ENCODE data around the gene CT55.
"Not testable (repeated sequence)": the region's sequence is repeated elsewhere in the genome, so short reads cannot be mapped to it uniquely, and the experiment has no call there.

CT55 gene, protein sequence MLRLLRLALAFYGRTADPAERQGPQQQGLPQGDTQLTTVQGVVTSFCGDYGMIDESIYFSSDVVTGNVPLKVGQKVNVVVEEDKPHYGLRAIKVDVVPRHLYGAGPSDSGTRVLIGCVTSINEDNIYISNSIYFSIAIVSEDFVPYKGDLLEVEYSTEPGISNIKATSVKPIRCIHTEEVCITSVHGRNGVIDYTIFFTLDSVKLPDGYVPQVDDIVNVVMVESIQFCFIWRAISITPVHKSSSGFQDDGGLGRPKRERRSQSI

DNA sequence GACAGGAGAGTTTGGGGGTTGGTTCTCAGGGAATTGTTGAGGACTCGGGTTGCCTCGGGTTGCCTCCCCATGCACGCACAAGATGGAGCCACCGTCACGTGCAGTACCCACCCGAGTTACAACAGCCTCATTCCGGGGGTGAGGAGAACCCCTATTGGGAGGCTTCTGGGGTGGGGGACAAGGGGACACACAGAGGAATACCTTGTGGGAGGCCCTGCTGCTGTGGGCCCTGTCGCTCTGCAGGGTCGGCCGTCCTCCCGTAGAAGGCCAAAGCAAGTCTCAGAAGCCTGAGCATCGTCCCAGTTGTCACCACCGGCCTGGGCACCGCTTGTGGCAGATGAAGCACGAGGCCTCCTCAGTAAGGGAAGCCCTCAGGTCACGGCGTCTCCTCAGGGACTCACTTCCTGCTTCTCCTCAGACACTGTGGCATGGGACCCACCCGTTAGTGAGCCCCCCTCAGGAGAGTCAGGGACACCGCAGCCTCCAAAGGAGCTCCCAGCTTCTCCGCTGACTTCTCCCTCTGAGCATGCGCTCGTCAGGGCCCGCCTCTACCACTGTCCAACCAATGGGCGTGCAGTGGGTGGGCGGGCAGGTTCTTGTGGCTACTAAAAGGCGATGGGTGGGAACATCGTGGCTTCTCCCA, at the start of gene CT55:
Gene CT55, minus strand, starts transcription at position 522 of the 643 bp plus-strand sequence. Its CDS starts 227 bp downstream, at position 295.
- DNase-seq (ENCODE audit: low spot score), result no peak

DNA sequence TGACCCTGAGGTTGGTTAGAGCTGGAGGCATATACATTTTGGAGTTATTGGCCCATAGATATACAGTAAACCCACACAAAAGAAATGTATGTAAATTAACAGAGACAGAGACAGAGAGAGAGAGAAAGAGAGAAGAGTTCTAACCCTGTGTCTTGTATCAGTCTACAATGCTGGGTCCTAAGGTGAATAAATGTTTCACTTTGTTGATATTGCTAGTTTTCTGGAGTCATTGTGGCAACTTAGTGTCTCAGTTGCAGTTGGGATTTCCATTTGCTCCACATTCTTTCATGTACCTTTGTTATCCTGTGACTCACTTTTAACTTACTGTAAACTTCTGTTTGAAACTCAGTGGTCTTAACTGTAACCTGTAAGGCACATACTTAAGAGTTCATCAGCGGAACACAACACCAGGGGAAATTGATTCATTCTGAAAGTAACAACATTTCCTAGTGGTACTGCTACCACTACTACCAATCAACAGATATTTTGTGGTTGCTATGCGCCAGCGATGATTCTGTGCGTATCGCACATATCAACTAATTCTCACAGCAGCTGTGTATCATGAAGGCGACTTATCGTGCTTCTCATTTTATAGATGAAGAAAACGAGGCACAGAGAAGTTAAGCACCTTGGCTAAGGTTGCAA, 42.1 kb upstream of the CT55 start:
- DNase-seq (ENCODE audit: low spot score), result no peak

DNA sequence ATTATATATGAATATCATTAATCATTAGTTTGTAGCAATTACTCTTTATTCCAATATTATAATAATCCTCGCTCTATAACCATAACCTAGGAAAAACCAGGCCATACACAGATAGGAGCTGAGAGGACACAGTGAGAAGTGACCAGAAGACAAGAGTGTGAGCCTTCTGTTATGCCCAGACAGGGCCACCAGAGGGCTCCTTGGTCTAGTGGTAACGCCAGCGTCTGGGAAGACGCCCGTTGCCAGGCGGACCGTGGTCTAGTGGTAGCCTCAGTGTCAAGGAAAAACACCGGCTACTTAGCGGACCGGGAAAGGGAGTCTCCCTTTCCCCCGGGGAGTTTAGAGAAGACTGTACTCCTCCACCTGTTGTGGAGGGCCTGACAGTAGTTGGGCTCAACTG, 35.2 kb upstream of the CT55 start:
- DNase-seq (ENCODE audit: low spot score), result not testable (repeated sequence)

DNA sequence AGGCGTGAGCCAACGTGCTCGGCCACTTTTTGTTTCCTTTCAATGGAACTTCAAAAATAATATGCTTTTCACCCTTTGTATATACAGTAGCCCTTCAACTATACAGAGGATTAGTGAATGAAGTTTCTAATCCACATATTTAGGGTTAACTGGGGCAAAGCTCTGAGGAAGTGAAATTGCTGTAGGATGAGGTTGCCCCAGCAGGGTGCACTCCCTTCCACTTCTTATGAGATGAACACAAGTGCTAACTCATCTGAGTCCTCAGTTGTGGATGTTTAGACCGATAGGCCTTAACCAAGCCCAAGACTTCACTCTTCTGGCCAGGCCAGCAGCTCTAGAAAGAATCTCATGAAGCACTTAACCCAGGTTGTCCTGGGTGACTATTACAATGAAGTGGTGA, 29.1 kb upstream of the CT55 start:
- no peak for DNase-seq (ENCODE audit: low spot score)

DNA sequence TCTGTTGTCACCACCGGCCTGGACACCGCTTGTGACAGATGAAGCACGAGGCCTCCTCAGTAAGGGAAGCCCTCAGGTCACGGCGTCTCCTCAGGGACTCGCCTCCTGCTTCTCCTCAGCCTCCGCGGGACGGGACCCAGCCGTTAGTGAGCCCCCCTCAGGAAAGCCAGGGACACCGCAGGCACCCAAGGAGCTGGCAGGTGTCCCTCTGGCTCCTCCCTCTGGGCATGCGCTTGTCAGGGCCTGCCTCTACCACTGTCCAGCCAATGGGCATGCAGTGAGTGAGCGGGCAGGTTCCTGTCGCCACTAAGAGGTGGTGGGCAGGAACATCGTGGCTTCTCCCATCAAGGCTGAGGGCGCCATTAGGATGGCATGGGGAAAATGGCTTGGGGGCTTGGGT, 23.5 kb upstream of the CT55 start:
- peak; percentile 11 for DNase-seq (ENCODE audit: low spot score)

DNA sequence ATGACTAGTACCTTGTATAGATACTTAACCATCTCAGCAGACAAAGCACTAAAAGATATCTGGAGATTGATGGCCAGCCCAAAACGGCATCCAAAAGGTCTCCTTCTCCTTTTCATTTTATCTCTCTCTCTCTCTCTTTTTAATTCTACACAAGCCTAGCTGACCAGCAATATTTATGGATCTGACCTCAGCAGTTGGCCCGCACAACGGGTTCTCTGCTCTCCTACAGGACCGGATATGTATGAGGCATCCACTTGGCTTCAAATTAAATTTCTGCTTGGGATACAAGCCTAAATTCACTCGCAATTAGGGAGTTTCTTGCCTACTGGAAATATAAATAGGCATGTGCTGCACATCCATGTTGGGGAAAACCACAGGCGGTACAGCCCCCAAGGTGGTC, 22.5 kb upstream of the CT55 start:
- DNase-seq (ENCODE audit: low spot score), result no peak

DNA sequence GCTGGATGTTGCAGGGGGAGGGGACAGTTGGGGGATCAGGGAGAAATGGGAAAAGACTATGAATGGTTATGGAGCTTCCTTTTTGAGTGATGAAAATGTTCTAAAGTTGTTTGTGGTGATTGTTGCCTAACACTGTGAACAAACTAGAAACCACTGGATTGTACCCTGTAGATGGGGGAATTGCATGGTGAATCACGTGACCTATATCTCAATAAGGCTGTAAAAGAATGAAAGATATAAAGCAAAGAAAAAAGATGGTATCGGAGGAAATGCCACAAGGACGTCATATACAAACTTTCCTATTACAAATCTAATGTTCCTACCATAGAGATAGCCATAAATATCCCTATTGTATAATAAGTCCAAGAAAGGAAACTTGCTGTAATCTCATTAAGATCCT, 20.6 kb upstream of the CT55 start:
- no peak for DNase-seq (ENCODE audit: low spot score)

DNA sequence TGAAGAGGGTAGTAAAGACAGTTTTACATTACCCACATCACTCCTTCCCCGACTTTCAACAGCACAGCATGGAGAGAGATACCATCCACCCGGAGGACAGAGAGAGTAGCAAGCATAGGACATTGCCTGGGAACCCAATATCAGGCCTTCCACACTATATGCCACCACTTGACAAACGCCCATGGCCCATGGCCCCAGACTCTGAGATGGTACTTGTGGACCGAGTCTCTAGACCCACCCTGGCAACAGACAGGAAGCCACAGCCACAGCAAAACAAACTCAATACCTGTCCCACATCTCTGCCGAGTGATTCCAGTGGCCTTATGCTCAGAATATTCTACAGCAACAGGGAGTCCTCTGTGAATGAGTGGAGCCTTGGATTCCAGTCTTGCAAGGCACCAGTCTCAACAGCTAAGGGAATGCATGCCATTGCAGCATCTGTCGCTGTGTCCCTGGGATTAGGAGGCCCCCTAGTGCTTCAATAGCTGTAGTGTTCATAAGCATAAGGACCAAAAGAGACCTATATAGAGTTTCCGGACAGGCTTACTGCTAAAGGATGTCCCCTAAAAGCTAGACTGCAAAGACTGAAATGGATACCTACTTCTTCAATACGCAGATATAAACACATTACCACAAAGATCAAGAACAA, 14.7 kb upstream of the CT55 start:
- peak; percentile 66 for DNase-seq (ENCODE audit: low spot score)

DNA sequence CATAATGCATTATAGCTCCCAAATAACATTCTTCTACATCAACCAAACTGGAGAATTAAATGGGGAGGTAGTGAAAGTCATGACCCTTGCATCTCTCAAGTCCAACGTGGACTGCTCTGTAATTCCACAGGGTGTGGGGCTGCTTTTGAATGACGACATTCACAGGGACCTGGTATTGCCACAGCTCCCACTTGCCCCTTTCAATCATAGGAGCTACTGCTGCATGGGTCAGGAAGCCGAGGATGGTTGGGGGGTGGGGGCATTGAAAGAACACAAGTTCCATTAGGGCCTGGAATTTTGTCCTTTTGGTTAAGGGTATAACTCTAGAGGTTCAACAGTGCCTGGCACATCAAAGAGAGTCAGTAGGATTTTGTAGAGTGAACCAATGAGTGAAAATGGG, 7.4 kb upstream of the CT55 start:
- no peak for DNase-seq (ENCODE audit: low spot score)

DNA sequence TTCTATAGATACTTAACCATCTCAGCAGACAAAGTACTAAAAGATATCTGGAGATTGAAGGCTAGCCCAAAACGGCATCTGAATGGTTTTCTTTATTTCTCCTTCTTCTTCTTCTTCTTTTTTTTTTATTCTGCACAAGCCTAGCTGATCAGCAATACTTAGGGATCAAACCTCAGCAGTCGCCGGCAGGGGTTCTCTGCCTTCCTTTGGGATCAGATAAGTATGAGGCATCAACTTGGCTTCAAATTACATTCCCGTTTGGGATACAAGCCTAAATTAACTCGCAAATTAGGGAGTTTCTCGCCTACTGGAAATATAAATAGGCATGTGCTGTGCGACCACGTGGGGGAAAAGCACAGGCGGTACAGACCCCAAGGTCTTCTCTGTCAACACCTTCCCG, 730 bp downstream of the CT55 start:
- DNase-seq (ENCODE audit: low spot score), result no peak

DNA sequence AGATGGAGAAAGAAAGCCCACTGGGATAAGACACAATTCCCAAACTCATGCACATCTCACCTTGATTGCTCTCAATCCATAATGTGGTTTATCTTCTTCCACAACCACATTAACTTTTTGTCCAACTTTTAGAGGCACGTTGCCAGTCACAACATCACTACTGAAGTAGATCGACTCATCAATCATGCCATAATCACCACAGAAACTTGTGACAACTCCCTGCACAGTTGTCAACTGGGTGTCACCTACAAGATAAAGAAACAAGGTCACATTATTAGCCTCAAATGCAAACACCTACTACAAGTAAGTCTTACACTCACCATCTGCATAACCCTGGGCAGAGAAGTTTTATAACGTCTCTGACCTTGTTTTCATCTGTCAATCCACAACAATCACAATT, 1.7 kb downstream of the CT55 start:
- not testable (repeated sequence) for DNase-seq (ENCODE audit: low spot score)

DNA sequence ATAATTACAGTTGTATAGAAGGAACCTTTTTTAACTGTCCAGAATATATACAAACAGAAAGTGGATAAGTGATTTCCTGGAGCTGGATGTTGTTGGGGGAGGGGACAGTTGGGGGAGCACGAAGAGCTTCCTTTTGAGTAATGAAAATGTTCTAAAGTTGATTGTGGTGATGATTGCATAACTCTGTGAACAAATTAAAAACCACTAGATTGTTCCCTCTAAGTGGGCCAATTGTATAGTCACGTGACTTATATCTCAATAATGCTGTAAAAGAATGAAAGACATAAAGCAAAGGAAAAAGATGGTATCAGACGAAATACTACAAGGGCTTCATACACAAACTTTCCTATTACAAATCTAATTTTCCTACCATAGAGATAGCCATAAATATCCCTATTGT, 2.7 kb downstream of the CT55 start:
- DNase-seq (ENCODE audit: low spot score), result no peak

DNA sequence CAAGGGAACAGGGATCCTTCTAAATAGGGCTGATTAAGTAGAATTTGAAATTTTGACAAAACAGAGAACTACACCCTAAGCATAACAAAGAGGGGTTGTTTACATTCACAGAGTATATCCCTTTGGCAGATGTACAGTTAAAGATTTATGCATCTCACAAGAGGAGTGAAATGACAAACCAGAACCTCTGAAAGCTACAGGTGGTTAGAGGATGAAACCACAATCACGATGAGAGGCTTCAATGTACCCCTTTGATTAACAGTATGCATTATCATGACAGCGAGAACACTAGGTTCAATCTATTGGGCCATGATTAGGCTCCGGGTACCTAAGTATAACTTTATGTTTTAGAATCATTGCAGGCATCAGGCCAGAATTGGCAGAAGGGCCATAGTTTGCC, 16.5 kb downstream of the CT55 start:
- not testable (repeated sequence) for DNase-seq (ENCODE audit: low spot score)

DNA sequence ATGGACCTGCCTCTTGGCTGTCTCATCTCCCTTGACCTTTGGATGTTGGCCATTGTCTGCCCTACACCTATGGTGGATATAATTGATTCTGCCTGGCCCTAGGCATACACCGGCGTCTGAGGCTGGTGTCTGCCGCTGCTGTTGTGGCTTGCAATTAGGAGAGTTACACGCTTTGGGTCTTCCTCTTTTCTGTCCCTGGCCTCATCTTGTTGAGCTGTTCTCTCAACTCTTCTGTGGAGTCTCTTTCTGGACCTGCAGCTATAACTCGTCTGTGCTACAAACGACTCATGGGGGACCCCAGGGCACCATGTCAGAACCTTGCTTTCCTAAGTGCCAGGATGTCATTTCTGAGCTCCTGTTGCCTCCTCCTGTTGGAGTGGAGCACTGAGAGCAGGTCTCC, 45.1 kb downstream of the CT55 start:
- not testable (repeated sequence) for DNase-seq (ENCODE audit: low spot score)

DNA sequence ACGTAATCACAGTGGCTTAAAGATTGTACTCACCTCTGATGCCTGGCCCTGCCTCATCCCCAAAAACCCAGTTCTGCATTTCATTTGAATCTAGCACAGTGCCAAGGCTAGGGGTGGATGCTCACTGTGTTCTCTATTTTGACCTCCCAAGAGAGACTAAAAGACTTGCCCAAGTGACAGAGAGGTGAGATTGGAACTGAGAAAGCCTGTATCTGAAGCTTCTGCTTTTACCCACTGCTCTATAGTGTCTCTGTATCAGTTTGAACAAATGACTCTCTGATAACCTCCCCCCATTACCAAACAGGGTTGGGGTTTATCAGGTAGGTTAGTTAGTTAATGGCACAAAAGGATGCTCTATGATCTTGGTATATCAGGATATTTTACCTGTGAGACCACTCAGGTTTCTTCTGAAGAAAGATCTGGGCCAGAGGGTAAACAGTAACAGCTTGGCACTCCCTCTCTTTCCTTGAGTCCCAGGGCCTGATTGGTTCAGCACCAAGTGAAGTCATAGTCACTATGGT, 51.1 kb downstream of the CT55 start, which contains the start of gene ETDB:
Gene ETDB, minus strand, starts transcription at position 471 of the 521 bp plus-strand sequence. CDS start 1,265 bp downstream, outside the sequence.
- DNase-seq (ENCODE audit: low spot score), result not testable (repeated sequence)

DNA sequence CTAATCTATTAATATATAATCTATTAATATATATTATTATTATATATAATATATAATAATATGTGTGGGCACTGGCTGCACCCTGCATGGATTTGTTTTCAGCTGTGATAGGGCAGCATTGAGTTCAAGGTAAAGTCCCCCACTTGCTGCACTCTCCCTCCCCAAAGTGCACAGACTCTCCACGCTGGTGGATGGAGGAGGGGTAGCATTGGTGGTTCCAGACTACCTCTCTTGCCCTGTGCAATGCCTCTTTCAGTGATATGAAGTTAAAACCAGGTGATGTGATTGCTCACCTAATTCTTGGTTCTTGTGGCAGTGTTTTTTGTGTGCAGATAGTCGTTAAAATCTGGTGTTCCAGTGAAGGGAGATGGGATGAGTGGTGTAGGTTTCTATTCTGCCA, 55.1 kb downstream of the CT55 start:
- not testable (repeated sequence) for DNase-seq (ENCODE audit: low spot score)

DNA sequence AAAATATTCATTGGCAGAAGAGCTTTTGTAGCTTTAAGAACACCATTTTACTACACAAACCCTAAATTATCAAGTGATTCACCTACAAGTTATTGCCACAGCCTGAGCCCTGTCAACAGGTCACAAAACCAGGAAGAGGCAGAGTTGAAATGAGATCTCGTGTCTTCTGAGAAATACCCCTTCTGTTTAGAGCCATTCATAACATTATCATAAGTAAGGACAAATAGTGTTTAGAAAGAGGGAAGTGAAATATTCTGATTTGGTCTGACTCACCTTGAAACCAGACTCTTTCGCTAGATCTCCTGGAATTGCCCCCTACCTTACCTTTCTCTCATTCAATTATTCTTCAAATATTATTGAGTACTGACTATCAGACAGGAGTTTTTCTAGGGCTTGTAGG, 56.8 kb downstream of the CT55 start:
- DNase-seq (ENCODE audit: low spot score), result no peak

DNA sequence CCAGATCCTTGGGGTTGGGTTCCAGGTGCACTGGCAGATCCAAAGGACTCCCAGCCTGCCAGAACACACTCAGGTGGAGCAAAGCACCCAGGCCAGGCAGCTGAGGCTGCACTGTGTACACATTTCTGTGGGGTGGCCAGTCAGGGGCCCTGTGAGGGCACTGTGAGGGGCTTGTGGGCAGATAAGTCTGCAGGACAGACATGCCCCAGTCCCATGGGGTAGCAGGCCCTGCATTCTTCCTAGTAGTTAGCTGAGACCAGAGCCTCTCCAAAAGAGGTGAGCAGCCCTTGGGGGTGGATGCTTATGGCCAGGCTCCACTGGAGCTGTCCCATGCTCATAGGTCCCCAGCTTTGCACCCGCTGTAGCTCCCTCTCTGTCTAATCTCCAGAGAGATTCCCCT, 58.5 kb downstream of the CT55 start:
- no peak for DNase-seq (ENCODE audit: low spot score)

DNA sequence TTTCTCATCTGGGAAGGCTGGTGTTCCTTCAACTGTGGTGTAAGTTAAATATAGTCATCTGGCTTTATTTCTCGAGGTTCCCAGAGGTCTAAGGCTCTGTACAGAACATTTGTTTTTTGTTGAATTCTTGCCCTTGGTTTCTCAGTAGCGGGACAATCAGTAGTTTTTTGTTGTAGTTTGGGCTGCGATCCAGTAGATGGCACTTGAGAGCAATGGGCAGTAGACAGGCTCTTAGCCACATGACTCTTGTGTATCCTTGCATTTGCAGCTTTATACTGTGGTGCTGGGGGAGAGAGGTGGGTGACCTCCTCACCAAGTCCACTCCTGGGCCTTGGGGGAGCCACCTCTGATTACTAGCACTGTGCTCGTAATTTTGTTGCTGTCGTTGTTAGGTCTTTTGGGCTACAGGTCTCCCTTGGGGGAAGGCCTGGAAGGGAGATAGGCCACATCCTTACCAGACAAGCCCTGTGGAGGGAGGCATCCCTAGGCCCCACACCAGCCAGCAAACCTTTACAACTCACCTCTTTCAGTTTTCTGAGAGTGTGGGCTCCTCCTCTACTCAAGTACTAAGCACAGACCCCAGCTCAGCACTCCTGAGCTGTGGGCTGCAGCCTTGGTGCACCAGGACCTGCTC, 59.0 kb downstream of the CT55 start:
- peak; percentile 40 for DNase-seq (ENCODE audit: low spot score)

DNA sequence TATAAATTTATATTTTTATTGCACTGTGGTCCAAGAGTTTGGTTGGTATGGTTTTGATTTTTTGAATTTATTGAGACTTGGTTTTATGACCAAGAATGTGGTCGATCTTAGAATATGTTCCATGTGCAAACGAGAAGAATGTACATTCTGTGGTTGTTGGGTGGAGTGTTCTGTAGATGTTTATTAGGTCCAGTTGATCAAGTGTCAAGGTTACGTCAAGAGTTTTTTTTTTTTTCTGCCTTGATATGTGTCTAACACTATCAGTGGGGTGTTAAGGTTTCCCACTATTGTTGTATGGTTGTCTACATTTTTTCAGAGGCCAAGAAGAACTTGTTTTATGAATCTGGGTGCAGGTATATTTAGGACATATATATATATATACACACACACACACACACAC, 61.6 kb downstream of the CT55 start:
- DNase-seq (ENCODE audit: low spot score), result no peak
